ENCODE data around the gene ZNF24.
A peak's percentile ranks its signal among the peaks of the same experiment; 100 is the strongest.

The ZNF24 gene

GRCh38 chr18:35355140-35355618, 11.0 kb upstream of the ZNF24 start:
- TF ChIP-seq CTCF (IDR thresholded peaks at IDR 0.05) (peak; percentile 76), ZFX (IDR thresholded peaks at IDR 0.05; ENCODE audit: borderline replicate concordance) (no peak)
- no peak overlapping the region for H3K27ac ChIP-seq

DNA sequence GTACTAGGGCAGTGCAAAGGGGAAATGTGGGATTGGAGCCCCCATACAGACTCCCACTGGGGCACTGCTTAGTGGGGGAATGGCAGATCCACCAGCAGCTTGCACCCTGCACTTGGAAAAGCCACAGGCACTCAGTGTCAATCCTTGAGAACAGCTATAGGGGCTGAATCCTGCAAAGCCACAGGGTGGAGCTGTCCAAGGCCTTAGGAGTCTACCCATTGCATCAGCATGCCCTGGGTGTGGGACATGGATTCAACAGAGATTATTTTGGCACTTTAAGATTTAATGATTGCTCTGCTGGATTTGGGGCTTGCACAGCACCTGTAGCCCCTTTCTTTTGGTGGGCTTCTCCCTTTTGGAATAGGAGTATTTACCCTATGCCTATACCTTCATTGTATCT, 8.6 kb upstream of the ZNF24 start:
- H3K27ac ChIP-seq = no peak overlapping the region
- TF ChIP-seq CTCF (IDR thresholded peaks at IDR 0.05) (no peak), ZFX (IDR thresholded peaks at IDR 0.05; ENCODE audit: borderline replicate concordance) (no peak)

DNA sequence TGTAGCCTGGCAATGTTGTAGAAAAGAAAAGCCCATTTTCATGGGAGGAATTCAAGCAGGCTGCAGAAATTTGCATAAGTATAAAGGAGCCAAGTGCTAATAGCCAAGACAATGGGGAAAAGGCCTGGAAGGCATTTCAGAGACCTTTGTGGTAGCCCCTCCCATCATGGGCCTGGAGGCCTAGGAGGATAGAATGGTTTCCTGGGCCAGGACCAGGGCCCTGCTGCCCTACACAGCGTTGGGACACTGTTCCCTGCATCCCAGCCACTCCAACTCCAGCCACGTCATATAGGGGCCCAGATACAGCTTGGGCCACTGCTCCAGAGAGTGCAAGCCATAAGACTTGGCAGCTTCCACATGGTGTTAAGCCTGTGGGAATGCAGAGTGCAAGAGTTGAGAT, 8.1 kb upstream of the ZNF24 start:
- TF ChIP-seq ZFX (IDR thresholded peaks at IDR 0.05; ENCODE audit: borderline replicate concordance) = no peak
- no peak for TF ChIP-seq CTCF (IDR thresholded peaks at IDR 0.05)
- no peak overlapping the region for H3K27ac ChIP-seq

DNA sequence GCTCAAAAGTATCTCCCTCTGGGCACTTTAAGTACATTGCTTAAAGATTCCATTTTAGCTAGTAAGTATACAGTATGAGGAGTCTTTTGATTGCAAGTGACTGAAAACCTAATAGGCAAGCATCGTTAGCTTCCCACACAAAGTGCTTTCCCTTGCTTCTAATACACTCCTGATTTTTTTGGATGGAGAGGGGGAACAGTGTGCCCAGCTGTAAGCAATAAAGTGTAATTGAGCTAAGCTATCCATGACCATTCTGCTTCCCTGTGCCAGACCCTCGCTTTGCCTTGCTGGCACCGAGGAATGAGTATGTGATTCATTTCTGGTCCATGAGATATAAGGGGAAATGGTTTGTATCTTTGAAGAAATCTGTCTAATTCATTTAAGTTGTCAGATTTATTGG, 3.8 kb upstream of the ZNF24 start:
- no peak overlapping the region for H3K27ac ChIP-seq
- TF ChIP-seq CTCF (IDR thresholded peaks at IDR 0.05) = no peak
- no peak for TF ChIP-seq ZFX (IDR thresholded peaks at IDR 0.05; ENCODE audit: borderline replicate concordance)

DNA sequence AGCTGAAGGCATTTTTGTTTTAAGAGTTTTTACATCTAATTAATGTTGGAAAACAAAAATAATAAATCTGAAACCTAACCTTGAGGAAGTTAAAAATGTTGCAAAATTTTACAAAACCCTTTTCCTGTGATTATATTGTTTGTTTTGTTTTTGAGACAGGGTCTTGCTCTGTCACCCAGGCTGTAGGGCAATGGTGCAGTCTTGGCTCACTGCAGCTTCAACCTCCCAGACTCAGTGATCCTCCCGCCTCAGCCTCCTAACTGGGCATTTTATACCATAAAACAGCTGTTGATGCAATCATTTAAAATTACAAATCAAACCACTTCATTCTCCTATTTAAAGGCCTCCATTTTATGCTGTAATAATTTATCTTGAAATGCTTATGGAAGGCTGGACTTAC, 1.7 kb upstream of the ZNF24 start:
- TF ChIP-seq ZFX (IDR thresholded peaks at IDR 0.05; ENCODE audit: borderline replicate concordance) = no peak
- H3K27ac ChIP-seq = peak overlapping the region; percentile 99

DNA sequence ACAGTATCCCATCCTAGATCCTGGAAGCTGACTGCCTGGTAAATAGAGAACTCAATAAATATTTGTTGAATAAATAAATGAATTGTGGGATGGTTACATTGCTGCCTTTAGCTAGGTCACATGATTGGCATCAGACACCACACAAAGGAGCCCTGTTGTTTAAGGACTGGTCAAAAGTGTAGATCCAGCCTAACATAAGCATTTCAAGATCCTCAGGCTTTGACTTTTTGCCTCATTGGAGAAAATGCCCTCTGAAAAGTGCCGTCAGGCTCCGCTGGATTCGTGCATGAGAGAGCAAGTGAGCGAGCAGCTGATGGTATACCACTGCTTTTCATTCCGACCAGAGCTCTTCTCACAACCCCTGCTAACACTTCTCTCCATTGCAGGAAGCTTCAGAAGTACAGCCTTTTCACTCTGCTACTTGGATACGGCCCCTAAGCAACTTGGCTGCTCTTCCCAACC, 1.3 kb upstream of the ZNF24 start:
- peak overlapping the region; percentile 99 for H3K27ac ChIP-seq
- no peak for TF ChIP-seq ZFX (IDR thresholded peaks at IDR 0.05; ENCODE audit: borderline replicate concordance)
- no peak for TF ChIP-seq CTCF (IDR thresholded peaks at IDR 0.05)

DNA sequence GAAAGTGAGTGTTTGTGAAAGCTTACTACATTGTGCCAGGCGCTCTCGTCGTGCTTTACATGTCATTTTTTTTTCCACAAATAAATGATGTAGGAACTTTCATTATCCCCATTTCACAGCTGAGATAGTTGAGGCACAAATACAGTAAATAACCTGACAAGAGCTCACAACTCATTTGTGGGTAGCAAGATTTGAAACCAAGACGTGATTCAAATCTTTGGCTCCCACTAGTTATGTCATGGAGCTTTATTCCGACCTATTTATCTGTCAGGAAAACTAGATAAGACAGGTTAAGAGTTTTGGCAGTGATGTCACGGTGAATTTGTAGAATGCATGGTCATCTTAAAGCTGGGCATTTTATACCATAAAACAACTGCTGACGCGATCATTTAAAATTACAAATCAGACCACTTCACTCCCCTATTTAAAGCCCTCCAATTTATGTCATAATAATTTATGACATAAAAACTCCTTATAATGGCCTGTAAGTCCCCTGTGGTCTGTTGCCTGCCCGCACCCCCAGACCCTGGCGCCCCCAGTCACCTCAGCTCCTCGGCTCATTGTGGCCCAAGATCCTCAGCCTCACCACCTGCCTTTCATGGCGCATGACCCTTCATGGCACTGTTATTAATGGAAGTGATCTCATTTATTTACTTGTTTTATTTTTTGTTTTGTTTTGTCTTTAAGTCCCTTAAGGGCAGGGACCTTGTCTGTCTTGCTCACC, 678 bp upstream of the ZNF24 start:
- H3K27ac ChIP-seq = peak overlapping the region; percentile 99
- no peak for TF ChIP-seq CTCF (IDR thresholded peaks at IDR 0.05)
